Ecto neural progenitor cell (in vitro differentiated cells): ENCODE results near the gene C6orf47.

Experiments used
- DNase-seq: peaks from one replicate; pipeline ENCODE4 v3.0.0-alpha.2; 2018; ENCODE audit warnings: low spot score

Gene C6orf47

DNA sequence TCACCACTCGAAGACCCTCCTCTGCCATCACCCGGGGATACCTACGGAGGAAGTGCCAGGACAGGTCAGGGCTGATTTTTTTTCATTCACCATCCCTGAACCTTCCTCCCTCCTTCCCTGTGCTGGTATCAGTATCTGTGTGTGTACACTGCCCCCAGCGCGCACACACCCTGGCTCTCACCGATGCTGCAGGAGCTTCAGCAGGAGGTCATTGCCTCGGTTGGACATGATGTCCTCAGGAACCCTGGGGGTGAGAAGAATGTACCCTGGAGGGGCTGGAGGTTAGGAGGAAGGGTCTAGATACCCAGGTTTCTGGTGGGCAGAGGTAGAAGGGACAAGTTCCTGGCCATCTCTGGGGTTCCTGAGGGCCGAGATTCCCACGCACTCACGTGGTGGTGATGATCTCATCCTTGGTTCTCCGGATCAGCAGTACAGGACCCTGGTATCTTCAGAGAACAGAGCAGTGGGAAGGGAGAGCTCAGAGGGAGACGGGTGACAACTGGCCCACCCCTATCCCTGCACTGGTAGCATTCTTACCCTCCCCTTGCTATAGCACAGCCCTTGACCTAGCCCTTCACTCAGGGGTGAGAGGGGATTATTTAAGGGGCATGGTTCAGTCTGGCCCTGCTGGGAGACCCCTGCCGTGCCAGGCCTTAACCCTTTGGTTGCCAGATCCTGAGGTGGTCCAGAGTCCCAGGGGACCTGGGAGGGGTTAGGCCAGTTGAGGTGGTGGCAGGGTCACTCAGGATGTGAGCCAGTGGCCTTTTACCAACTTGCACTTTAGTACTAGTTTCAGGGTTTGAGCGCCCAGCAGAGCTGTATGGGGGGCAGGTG is 27.5 kb upstream of the C6orf47 start:
- no peak for DNase-seq

DNA sequence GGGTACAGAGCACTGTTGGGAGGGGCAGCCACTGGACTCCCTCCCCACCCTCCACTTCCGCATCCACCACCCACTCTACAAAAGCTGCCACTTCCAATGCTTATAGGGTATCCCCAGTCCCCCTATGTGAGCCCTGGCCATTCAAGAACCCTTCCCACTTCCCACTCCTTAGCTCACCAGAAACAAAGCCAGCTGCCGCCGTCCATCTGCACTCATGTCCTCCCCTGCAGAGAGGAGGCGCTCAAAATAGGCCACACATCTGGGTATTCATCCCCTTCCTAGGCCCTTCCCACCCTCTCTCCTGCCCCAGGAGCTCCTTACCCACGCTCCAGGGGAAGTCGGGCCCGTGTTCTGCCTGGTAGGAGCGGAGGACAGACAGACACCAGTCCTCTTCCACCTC is 26.7 kb upstream of the C6orf47 start:
- no peak for DNase-seq

DNA sequence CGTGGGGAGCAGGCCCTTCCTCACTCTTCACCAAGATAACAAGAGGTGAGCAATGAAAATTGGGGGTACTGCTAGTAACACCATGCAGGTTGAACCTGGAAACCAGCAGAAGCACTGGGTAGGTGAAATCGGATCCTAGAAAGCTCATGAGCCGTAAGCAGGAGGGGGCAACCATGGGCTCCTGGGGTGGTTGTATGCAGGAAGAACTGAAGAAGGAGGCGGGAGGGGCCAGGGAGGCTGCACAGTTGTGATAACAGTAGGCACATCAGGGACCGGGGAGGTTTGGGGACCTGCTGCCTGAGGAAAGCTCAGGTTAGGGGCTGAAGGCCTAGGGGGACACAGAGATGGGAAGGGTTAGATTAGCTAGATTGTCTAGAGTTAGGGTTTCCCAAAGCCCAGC is 25.9 kb upstream of the C6orf47 start:
- no peak for DNase-seq

DNA sequence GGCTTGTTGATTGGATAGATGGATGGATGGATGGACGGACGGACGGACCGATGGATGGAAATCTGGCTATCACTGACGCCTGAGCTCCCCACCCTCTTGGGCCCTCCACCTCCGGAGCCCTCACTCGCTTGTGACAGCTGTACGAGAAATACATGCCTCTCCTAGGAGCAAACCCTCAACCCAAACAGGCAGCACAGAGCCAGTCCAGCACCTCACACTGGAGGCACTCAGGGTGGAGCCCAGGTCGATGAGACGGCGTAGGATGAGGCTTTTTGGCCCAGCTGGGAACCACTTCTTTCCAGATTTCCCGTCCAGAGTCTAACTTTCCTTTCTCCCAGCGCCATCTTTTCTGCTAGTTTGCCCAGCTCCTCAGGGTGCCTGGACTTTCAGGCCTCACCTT is 23.0 kb upstream of the C6orf47 start:
- no peak for DNase-seq

DNA sequence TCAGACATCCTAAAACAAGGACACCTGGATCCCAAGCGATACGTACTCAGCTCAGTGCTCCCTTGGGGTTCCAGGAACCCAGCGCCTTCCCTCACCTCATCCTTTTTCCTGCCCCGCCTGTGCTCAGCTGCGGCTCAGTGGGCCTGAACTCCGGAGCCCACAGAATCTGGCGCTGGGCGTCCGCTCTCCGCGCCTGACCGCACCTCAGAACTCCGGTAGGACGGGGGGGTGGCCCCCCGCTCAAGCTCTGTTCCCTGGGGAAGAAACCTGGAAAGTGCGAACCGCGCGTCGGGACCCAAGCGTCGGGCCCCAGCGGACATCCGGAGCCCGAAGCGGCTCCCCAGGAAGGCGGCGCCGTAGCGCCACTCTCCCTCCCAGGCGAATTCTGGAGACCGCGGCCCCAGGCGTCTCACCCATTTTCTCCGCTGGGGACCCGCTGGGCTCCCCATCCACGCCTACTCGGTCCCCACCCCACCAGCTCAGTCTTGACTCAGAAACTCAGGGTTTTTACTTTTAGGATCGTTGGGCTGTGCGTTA is 20.6 kb upstream of the C6orf47 start:
- peak; percentile 61 for DNase-seq

DNA sequence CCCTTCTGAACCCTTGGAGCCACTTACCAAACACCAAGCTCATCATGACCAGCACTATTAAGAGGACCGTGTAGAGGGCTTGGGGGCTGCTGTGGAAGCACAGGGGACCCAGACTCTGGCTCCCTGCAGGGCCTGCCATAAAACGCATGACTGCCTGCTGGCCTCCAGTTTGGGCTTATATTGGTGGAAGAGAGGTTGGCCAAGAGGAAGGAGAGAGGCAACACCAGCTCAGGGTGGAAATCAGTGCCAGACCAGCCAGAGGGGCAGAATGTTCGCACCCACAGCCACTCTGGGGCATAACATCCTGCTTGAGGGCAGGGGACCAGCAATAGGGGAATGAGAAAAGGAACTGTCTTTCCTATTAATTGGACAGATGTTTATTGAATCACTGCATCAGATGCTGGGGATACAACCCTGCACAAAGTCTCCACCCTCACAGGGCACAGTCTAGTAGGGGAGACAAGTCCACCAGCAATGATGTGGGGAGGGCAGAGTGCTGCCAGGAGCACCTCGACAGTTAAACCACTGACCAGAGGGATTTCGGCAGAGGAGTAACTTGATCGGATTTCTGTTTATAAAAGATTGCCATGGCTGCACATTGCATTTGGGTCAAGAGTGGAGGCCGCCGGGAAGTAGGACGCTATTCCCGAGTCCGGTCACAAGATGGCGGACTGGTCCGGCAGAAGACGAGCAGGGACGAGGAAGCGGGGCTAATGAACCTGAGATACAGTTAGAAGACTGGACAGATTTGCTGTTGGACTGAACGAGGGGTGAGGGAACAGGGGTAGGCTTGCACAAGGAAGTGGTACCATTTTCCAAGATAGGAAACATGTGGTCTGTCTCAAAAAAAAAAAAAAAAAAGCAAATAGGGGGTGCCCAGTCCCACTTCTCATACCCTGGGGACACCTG is 19.9 kb upstream of the C6orf47 start, which contains the start of gene LY6G5C:
Gene LY6G5C, minus strand, starts transcription at position 842 of the 909 bp plus-strand sequence. Its CDS starts 694 bp downstream, at position 148.
- peak; percentile 83 for DNase-seq

DNA sequence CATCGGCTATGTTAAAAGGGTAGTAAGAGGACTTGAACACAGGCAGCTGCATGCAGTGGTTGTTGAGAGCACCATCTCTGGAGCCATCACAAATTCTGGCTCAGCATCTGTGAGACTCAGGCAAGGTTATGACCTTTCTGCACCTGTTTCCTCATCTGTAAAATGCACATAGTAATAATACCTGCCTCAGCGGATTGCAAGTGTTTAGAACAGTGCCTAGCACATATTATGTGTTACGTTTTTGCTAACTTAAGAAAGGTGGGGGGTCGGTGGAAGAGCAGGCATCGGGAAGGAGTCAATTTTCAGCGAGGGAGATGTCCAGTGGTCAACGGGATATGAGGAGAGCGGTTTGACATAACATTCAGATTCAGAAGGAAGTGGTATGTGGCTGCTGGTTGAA is 17.4 kb upstream of the C6orf47 start:
- DNase-seq = no peak

DNA sequence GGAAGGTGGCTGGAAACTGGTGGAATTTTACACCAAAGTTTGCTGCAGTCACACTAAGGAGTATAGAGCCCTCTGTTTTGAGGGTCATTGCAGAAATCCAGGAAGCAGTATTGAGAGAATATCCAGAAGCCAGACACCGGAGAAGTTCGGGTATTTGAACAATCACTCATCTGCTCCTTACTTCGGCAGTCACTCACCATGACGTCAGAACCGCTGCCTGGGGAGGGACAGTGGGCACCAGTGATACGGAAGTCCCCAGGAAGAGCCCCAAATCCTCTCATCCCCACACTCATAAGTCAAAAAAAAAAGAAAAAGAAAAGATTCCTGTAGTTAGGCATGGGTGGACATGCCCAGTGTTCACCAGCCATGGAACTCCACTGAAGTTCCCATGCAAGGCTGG is 16.3 kb upstream of the C6orf47 start:
- DNase-seq = no peak

DNA sequence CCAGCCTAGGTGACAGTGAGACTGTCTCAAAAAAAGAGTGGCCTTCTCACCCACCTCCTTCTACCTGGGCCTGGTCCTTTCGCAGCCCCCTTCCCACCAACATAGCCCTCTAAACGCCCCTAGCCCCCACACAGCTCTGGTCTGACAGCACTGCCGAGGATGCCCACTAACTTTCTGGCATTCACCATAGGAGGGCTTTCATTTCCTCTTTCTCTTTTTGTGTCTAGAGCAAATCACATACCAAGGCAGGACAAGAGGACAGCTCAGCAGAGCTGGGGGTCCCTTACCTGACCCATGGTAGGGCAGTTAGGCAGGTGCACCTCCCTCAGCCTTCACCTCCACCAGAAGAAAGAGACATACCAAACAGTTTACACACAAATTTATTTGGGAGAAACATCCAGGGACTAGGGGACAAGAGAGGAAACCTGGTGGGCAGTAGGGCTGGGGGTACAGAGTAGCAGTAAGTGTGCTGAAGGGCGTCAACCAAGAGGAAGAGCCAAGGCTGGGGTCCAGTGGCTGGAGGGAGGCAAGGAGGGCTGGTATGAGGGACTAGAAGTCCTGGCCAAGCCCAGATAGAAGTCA is 15.8 kb upstream of the C6orf47 start:
- no peak for DNase-seq

DNA sequence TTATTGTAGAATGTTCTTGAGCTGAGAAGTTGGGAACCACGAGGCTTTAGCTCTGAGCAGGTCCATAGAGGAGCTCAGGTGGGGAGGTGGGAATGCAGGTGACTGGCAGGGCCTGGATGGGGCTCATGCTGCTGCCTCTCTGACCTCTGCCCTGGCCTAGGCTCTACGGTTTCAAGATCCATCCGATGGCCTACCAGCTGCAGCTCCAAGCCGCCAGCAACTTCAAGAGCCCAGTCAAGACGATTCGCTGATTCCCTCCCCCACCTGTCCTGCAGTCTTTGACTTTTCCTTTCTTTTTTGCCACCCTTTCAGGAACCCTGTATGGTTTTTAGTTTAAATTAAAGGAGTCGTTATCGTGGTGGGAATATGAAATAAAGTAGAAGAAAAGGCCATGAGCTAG is 9.1 kb upstream of the C6orf47 start, which contains the start of gene LY6G5B:
Gene LY6G5B, plus strand, starts transcription at position 301 of the 400 bp plus-strand sequence. CDS start 975 bp downstream, outside the sequence.
- no peak for DNase-seq

DNA sequence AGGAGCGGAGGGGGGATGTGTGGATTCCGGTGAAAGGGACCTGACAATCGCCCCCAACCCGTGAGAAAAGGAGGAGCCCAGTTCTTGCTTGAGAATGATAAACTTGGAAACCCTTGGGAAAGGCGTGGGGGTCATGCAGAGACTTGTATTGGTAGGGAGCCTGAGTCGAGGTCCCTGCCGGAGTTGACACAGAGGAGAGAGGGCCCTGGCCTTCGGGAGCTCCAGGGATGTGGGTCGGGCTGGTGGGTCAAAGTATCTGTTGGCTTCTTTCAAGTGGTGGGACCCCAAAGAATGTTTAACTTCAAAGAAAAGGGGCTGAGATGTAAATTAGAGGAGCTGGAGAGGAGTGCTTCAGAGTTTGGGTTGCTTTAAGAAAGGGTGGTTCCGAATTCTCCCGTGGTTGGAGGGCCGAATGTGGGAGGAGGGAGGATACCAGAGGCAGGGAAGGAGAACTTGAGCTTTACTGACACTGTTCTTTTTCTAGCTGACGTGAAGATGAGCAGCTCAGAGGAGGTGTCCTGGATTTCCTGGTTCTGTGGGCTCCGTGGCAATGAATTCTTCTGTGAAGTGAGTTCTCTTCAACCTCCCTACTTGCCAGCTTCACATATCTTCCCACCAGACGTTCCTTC is 5.9 kb upstream of the C6orf47 start:
- no peak for DNase-seq

DNA sequence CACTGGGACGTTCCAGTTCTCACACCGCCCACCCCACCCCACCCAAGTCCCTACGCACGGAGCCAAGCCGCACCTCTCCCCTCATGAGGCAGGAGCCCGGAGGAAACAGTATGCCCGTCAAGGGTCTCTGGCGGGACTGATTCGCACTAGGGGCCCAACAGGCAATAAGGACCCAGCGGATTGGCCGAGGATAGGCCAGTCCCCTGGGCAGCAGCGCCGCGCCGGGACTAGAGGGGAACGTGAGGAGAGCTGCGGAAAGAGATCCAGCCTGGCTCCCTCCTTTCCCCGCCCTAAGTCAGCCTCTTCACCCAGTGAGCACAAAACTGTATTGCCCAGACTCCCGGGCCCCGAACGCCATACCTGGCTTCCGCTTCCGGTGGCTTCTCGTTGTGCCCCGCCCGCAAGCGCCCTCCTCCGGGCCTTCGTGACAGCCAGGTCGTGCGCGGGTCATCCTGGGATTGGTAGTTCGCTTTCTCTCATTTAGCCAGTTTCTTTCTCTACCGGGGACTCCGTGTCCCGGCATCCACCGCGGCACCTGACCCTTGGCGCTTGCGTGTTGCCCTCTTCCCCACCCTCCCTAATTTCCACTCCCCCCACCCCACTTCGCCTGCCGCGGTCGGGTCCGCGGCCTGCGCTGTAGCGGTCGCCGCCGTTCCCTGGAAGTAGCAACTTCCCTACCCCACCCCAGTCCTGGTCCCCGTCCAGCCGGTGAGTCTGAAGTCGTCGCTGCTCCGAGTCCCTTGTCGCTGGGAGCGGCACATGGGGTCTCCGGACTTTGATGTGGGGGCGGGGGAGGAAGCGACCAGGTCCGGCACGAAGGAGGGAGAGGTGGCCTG is 5.1 kb upstream of the C6orf47 start, which contains the start of gene CSNK2B:
Gene CSNK2B, plus strand, starts transcription at position 580 of the 836 bp plus-strand sequence. CDS start 752 bp downstream, outside the sequence.
- peak; percentile 98 for DNase-seq

DNA sequence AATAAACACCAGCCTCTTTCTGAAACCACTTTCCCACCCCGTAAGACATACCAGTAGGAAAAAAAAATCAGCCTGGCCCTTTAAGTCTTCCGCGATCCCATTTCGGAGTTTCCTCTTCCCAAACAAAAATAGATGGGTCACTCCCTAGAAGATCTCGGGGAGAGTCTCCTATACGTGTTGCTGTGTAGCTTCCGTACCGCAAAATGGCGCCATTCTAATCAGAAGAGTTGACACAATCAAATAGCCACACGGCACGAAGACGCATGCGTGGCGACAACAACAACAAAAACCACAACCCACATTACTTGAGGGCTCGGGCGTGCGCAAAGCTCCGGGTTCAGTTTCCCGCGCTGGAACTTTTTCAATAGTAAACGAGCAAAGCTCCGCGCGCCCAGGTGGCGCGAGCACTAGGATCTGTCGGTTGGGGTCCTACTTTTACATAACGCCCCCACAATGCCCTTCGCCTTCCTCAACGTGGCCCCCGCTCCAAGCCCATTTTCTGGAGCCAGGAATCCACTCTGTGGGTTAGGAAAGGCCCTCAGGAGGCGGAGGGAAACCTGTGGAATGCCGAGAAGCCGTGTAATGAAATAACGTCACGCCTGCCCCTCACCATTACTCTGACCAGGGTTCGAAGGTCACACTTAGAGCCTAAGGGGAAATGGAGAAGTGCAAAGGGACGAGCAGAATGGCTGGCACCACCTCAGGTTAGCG is 4.4 kb upstream of the C6orf47 start, which contains the start of gene GPANK1:
Gene GPANK1, minus strand, starts transcription at position 208 of the 711 bp plus-strand sequence. CDS start 519 bp downstream, outside the sequence.
- peak; percentile 81 for DNase-seq

DNA sequence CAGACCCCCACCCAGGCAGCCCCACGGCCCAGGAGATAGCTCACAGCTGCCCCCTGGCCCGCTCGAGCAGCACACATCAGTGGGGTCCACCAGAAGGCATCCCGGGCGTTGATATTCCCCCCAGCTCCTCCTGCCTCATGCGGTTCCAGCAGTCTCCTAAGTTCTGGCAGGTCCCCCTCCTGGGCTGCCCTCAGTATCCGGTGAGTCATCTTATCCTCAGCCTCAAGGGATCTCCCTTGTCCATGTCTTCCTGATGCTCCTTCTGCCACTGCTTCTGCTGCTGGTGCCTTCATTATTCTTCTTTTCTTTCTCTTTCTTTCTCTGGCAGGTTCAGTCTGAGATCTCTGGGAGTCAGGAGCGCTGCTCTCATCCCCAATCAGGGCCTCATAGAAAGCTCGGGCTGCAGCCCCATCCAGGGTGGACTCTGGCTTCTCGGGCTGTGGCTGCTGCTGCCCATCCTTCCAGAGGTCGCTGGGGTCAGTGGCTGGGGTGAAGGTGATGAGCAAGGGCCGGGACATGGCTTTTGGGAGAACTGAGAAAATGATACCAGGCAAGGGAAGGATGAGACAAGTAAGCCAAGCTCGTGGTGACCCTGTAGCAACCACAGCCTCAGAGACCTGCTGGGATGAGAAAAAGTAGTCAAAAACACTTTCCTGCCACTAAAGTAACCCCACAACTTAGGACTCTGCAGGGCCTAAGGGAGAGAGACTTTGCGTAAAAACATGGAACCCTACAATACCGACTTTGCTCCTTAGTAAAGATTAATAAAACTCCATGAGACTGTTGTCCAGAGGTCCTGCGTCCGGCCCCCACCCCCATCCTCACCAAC is 3.6 kb upstream of the C6orf47 start:
- peak; percentile 51 for DNase-seq

DNA sequence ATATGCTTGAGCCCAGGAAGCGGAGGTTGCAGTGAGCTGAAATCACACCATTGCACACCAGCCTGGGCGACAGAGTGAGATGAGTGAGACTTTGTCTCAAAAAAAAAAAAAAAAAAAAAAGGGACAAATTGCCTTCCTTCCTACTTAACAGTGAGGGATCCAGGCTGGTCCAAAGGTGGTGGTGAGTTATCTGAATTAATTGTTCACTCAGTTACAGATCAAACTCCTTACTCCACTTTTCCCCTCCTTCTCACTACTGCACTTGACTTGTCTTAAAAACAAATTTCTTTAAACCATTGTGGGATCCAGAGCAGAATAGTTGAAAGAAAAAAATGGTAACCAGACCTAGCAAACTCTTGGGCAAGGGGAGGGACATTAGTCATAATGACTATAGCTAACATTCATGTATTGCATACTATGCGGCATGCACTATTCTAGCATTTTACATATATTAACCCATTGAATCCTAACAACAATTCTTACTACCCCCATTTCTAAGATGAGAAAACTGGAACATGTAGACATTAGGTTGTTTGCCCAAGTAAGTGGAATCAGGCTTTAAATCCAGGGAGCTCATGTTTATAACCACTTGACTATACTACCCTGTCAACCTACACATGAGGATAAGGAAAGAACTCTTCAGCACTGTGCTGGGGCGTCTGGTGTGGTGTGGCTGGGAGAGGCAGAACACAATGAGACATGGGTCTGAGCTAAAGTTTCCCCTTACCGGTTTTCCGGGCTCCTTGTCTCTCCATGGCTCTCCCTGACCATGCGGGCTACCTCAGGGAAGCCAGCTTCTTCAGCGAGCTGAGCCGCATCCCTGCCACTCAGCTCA is 2.8 kb upstream of the C6orf47 start:
- DNase-seq = no peak

DNA sequence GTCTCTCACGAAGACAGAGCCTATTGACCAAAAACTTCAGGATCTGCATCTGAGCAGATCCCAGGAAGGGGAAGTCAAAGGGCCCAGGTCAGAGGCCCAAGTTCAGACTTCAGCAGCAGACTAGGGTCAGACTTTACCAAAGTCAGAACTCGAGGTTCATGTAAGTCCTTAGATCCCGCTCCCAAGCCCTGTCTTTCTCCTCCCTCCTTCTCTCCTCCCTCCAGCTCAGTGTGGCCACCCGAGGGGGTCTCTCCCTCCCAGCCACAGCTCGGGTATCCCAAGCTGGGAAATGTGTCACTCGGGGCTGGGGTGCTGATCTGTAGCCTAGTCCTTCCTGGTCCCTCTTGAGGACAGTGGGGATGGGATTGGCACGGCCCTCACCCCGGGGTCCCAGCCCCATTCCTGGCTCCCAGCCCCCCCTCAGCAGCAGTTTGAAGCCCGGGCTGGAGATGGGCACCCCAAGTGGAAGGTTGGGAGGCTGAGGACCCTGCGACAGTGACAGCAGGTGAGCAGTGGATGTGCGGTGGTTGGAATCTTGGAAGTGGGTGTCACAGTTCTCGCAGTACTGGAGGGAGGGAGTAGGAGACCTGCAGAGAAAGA is 1.6 kb upstream of the C6orf47 start:
- DNase-seq = no peak
